ENCODE results near the gene BCL3. TPM values are rescaled to one million over a fixed set of nuclear protein-coding genes. Genes with fewer than 3 reads are reported as not detected.

BCL3 gene
- total RNA-seq, 1 donor from 2014 or later = 20.1 TPM

- no peak overlapping the region for H3K4me3 Mint-ChIP-seq
- no peaks in the 10 kb centered on the region for H3K36me3 Mint-ChIP-seq
- H3K27me3 Mint-ChIP-seq (ENCODE audit: low read depth) = peaks cover 14% of the 10 kb centered on the region
- TF ChIP-seq, protein P1, sequence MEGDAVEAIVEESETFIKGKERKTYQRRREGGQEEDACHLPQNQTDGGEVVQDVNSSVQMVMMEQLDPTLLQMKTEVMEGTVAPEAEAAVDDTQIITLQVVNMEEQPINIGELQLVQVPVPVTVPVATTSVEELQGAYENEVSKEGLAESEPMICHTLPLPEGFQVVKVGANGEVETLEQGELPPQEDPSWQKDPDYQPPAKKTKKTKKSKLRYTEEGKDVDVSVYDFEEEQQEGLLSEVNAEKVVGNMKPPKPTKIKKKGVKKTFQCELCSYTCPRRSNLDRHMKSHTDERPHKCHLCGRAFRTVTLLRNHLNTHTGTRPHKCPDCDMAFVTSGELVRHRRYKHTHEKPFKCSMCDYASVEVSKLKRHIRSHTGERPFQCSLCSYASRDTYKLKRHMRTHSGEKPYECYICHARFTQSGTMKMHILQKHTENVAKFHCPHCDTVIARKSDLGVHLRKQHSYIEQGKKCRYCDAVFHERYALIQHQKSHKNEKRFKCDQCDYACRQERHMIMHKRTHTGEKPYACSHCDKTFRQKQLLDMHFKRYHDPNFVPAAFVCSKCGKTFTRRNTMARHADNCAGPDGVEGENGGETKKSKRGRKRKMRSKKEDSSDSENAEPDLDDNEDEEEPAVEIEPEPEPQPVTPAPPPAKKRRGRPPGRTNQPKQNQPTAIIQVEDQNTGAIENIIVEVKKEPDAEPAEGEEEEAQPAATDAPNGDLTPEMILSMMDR (IDR thresholded peaks at IDR 0.05; ENCODE audit: unreplicated experiment) = no peak
- H3K9me3 Mint-ChIP-seq = no peaks in the 10 kb centered on the region
- peak in 1 of 2 experiments; percentile 73 for DNase-seq (ENCODE audit: low spot score in 2 of 2, unreplicated experiment in 2 of 2)
- H3K27ac Mint-ChIP-seq = peak overlapping the region; percentile 88
- H3K4me1 Mint-ChIP-seq = peaks cover 25% of the 10 kb centered on the region
Measured at GRCh38 chr19:44741841-44742329, 6.6 kb upstream of the BCL3 start.

DNA sequence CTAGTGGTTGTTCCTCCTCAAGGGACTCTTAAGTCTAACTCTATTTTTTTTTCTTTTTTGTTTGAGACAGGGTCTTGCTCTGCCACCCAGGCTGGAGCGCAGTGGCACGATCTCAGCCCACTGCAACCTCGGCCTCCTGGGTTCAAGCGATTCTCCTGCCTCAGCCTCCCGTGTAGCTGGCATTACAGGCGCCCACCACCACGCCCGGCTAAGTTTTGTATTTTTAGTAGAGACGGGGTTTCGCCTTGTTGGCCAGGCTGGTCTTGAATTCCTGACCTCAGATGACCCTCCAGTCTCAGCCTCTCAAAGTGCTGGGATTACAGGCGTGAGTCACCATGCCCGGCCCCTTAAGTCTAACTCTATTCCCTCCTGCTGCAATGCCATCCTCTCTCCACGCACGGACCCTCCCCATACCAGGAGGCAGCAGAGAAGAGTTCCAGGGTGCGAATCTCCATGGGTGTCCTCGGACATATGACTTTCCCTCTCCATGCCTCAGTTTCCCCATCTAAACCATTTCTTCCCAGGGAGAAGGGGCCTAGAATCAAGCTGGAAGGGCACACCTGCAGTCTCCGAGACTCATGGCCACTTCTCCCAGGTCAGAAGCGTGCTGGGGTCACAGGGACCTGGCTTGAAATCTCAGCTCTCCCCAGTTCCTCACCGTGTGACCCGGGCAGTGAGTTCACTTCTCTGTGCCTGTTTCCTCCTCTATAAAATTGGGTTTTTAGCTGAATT, 6.0 kb upstream of the BCL3 start:
- H3K4me3 Mint-ChIP-seq = no peak overlapping the region
- H3K27ac Mint-ChIP-seq = peak overlapping the region; percentile 88
- H3K36me3 Mint-ChIP-seq = no peaks in the 10 kb centered on the region
- TF ChIP-seq, protein P1 (IDR thresholded peaks at IDR 0.05; ENCODE audit: unreplicated experiment) = no peak
- DNase-seq (ENCODE audit: low spot score in 2 of 2, unreplicated experiment in 2 of 2) = no peak
- peaks cover 11% of the 10 kb centered on the region for H3K27me3 Mint-ChIP-seq (ENCODE audit: low read depth)
- H3K4me1 Mint-ChIP-seq = peaks cover 28% of the 10 kb centered on the region
- H3K9me3 Mint-ChIP-seq = no peaks in the 10 kb centered on the region

GRCh38 chr19:44744871-44745332, 3.6 kb upstream of the BCL3 start:
- no peaks in the 10 kb centered on the region for H3K9me3 Mint-ChIP-seq
- no peak overlapping the region for H3K27ac Mint-ChIP-seq

DNA sequence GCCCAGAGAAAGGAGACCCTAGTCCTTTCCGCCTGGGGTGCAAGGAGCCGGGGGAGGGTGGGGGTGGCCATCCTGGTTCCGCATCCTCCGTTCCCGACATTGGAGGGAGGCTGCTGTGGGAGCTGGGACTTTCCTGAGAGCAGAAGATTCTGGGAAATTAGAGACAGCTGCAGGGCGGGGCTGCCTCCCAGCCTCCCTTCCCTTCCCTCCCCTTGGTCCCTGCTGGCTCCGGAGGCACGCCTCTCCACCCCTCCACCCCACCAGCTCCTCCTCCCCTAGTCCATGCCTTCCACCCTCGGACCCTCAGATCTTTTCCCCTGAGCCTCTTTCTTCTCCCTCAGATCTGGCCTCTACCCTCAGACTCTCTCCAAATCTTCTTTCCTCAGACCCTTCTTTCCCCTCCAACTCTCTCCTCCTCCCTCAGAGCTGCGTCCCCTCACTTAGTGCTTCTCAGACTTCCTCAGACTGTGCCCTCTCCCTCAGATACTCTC, 3.1 kb upstream of the BCL3 start:
- no peak for DNase-seq (ENCODE audit: low spot score in 2 of 2, unreplicated experiment in 2 of 2)
- Mint-ChIP-seq H3K27me3 (ENCODE audit: low read depth) (peaks cover 4% of the 10 kb centered on the region), H3K27ac (peak overlapping the region; percentile 43), H3K9me3 (no peaks in the 10 kb centered on the region), H3K4me3 (peak overlapping the region; percentile 30), H3K4me1 (peaks cover 42% of the 10 kb centered on the region), H3K36me3 (no peaks in the 10 kb centered on the region)
- TF ChIP-seq, protein P1 (IDR thresholded peaks at IDR 0.05; ENCODE audit: unreplicated experiment) = no peak

More at GRCh38 chr19:44744871-44745332, 3.6 kb upstream of the BCL3 start:
- peaks cover 4% of the 10 kb centered on the region for H3K27me3 Mint-ChIP-seq (ENCODE audit: low read depth)
- H3K36me3 Mint-ChIP-seq = no peaks in the 10 kb centered on the region
- peaks cover 41% of the 10 kb centered on the region for H3K4me1 Mint-ChIP-seq
- TF ChIP-seq, protein P1 (IDR thresholded peaks at IDR 0.05; ENCODE audit: unreplicated experiment) = no peak
- no peak for DNase-seq (ENCODE audit: low spot score in 2 of 2, unreplicated experiment in 2 of 2)
- no peak overlapping the region for H3K4me3 Mint-ChIP-seq

DNA sequence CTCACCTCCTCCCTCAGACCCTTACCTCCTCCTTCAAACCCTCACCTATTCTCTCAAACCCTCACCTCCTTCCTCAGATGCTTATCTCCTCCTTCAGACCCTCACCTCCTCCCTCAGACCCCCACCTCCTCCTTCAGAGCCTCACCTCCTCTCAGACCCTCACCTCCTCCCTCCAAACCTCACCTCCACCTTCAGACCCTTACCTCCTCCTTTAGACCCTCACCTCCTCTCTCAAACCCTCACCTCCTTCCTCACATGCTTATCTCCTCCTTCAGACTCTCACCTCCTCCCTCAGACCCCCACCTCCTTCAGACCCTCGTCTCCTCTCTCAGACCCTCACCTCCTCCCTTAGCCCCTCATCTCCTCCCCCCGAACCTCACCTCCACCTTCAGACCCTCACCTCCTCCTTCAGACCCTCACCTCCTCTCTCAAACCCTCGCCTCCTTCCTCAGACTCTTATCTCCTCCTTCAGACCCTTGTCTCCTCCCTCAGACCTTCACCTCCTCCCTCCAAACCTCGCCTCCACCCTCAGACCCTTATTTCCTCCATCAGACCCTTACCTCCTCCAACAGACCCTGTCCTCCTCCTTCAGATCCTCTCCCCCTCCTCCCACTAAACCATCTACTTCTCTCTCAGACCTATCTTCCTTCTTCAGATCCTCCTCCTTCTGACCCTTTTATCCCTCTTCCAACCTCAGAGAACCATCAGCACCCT, 2.5 kb upstream of the BCL3 start:
- H3K4me1 Mint-ChIP-seq = peaks cover 46% of the 10 kb centered on the region
- peaks cover 3% of the 10 kb centered on the region for H3K36me3 Mint-ChIP-seq
- peak overlapping the region; percentile 50 for H3K4me3 Mint-ChIP-seq
- TF ChIP-seq, protein P1 (IDR thresholded peaks at IDR 0.05; ENCODE audit: unreplicated experiment) = no peak
- H3K27ac Mint-ChIP-seq = peak overlapping the region; percentile 71
- H3K27me3 Mint-ChIP-seq (ENCODE audit: low read depth) = peaks cover 4% of the 10 kb centered on the region
- DNase-seq (ENCODE audit: low spot score in 2 of 2, unreplicated experiment in 2 of 2) = no peak
- H3K9me3 Mint-ChIP-seq = no peaks in the 10 kb centered on the region
